HUDEP-2 (cell line): ENCODE results near the gene AQP7.
A peak's percentile ranks its signal among the peaks of the same experiment; 100 is the strongest.
"Not testable (repeated sequence)": the region's sequence is repeated elsewhere in the genome, so short reads cannot be mapped to it uniquely, and the experiment has no call there.

Source experiments
- DNase-seq, 76 experiments: peaks; one replicate each; lab custom pipeline; 2025; ENCODE audit not compliant: unreplicated experiment in 76 of 76; lab: John Stamatoyannopoulos, UW

The AQP7 gene

GRCh38 chr9:33434317-33435105 lies 32.1 kb upstream of the AQP7 start:
- no peak for DNase-seq

DNA sequence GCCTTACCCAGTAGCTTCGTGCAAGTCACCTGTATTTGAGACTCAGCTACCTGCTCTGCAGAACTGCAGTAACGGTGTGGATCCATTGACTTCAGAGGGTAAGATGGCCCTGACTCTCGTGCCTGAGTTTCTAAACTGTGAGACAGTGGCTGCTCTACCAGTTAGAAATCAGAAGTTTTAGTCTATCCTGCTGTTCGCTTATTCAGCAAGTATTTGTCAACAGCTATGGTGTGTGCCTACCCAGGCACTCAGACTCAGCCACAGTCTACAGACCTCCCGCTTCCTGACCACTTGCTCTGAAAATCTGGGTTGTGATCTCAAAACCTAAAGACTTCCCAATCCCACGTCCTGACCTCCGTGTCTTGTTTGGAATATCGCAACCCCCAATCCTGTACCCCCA lies 31.5 kb upstream of the AQP7 start:
- no peak for DNase-seq

DNA sequence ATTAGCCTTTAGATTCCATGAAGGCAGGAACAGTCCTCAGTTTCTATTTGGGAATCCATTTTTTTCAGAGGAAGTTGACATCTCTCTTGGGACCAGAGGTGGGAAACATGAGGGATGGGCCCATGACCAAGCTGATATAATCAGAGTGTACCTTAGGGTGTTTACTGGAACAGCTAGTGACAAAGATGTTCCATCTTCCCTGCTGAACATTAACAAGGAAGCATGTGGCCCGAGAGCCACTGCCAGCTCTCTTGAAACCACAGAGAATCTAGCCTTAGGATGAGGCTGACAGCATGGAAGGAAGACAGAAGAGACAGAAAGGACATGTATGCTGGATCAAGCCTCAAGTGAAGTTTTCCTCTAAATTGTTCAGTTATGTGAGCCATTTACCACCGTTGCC lies 29.1 kb upstream of the AQP7 start:
- DNase-seq = peak in 1 of 76 experiments; percentile 19

DNA sequence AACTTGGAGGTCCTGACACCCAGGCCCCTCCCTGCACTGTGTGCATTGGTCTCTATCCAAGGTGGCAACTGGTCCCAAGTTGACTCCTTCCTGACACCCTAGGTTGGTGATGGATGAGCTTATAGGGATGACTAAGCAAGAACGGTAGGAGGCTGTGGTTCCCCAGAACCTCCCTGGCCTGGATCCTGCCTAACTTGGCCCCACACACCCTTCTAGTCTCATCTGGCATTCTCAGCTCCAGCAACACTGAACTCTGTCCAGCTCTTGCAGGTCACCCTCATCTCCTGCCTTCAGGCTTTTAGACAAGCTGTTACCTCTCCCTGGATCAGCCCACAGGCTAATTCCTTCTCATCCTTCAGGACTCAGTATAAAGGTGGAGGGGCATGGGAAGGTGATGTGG lies 28.6 kb upstream of the AQP7 start:
- DNase-seq = peak in 2 of 76 experiments; percentile 11 to 12

GRCh38 chr9:33429256-33429985 lies 27.1 kb upstream of the AQP7 start:
- DNase-seq = no peak

DNA sequence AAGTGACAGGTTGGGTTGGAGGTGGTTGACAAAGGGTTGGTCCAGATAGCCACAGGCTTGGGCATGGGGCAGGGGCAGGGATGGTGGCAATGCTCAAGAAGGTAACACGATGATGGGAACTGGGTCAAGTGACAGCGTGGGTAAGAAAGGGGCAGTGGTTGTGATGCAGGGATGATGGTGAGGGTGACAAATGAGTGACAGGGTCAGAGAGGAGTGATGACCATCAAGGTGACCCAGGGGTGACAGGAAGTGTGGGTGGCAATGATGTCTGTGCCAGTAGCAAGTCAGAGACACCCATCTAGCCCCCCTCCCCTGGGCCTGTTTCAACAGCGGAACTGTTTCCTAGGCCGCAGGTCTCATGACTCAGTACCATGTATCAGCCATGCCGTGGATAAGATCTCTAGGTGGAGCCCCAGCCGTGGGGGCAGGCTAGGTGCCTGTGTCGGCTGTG lies 24.5 kb upstream of the AQP7 start:
- DNase-seq = peak in 51 of 76 experiments; percentile 13 to 80 (median 44)

DNA sequence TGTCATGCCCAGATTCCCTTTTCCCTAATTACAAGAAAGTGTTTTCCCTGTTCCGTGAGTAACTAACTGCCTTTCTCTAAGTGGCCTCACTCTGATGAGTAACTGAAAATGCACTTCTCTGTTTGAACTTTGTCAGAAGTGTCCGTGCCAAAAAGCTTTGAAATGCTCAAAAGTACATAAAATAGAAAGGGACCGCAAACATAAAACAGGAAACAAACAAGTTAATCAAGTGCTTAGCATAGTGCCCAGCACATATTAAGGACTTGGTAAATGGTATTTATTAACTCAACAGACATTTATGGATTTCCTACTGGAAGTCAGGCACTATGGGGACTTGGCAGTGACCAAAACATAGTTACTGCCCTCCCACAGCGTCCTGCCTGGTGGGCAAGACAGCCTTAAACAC lies 22.8 kb upstream of the AQP7 start:
- no peak for DNase-seq

DNA sequence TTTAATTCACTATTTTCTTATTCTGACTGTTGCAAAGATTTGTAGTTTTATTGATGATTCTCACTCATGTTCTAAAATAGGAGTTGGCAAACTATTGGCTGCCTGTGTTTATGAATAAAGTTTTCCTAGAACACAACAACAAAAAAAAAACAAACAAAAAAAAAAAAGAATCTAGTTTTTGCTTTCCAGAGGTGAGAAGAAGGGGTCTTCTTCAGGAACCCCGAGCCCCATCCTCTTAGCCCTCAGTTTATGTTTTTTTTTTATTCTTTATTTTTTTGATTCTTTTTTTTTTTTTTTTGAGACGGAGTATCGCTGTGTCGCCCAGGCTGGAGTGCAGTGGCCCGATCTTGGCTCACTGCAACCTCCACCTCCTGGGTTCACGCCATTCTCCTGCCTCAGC lies 22.1 kb upstream of the AQP7 start:
- DNase-seq = not testable (repeated sequence)

DNA sequence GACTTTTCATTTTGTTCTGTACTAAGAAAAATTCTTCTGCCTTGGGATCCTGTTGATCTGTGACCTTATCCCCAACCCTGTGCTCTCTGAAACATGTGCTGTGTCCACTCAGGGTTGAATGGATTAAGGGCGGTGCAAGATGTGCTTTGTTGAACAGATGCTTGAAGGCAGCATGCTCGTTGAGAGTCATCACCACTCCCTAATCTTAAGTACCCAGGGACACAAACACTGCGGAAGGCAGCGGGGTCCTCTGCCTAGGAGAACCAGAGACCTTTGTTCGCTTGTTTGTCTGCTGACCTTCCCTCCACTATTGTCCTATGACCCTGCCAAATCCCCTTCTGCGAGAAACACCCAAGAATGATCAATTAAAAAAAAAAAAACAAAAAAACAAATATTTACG lies 21.7 kb upstream of the AQP7 start:
- not testable (repeated sequence) for DNase-seq

- DNase-seq = no peak
These were observed 17.4 kb upstream of the AQP7 start for GRCh38 chr9:33419708-33420303.

GRCh38 chr9:33418090-33418489 lies 15.7 kb upstream of the AQP7 start:
- DNase-seq = no peak

GRCh38 chr9:33416996-33417395 lies 14.6 kb upstream of the AQP7 start:
- DNase-seq = no peak

GRCh38 chr9:33415501-33416038 lies 13.2 kb upstream of the AQP7 start:
- peak in 56 of 76 experiments; percentile 9 to 71 (median 46) for DNase-seq

DNA sequence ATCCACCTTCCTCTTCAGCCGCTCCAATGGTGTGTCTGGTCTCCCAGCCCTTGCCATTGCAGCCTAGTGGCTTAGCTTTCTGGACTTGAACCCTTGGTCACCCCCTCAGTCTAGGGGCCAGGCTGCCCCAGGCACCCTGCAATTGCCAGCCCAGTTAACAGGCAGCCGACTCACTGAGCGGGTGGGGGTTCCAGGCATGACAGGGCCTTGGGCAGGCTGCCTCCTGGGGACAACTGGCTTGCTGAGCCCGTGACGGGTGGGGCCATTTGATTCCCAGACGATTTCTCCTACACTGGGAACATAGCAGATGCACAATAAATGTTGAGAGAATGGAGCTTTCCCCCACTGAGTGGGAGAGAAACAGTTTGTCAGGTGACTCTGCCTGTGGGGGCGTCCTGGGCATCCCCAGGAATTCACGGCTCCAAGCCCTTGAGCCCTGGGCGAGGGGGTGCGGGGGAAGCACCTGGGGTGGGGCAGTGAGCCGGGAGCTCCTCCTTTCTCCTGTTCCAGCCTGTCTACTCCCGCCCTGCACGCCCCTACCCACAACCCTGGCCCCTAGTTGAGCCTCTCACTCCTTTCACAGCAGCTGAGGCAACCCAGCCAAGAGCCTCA lies 12.6 kb upstream of the AQP7 start:
- DNase-seq = peak in 6 of 76 experiments; percentile 10 to 23 (median 14)

DNA sequence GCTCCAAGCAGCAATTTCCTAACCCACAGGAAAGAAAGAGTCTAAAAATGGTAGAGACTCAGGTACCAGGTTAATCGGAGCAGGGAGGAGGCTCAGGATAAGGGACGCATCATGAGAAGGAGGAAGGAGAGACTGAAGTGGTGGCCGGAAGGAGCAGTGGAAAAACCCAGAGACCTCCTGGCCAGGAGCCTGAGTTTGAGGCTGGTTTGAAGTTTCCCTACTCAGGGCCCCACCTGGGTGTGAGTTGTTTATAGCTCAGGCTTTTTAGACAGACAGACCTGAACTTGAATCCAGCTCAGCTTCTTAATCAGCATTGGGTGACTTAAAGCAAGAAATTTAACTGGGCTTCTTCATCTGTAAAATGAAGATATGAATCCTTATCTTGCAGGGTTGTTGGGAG lies 11.9 kb upstream of the AQP7 start:
- DNase-seq = peak in 5 of 76 experiments; percentile 6 to 41 (median 31)

DNA sequence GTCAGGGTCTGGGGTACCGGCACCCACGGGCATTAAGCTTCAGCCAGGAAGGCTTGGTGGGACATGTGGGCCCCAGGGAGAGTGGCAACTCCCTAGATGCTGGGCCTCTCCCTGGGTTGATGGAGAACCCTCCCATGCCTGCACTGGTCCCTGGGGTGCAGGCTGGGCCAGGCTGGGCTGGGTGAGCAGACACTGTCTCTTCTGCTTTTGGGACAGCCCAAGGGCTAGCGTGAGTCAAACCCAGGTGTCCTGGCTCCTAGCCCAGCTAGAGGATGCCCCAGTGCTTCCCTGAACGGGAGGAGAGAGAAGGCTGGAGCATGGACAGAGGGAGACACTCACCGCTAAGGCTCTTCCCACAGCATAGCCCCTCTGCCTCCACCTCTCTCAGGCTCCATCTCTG lies 5.7 kb upstream of the AQP7 start:
- DNase-seq = peak in 1 of 76 experiments; percentile 15

DNA sequence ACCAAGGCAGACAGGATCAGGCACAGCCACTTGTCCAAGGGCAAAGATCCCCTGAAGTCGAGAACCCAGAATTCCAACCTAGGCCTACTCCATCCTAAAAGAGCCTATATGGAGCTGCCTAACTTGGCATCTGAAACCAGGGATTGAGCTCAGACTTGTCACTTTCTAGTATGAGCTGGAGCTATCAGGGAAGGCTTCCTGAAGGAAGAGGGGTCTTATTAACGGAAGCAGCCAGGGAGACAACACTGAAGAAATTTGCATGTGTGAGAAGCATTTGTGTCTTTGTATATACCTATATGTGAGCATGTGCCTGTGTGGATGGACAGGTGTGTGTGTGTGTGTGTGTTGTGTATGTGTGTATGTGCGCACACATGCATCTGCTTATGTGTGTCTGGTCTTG lies 4.7 kb upstream of the AQP7 start:
- DNase-seq = no peak

DNA sequence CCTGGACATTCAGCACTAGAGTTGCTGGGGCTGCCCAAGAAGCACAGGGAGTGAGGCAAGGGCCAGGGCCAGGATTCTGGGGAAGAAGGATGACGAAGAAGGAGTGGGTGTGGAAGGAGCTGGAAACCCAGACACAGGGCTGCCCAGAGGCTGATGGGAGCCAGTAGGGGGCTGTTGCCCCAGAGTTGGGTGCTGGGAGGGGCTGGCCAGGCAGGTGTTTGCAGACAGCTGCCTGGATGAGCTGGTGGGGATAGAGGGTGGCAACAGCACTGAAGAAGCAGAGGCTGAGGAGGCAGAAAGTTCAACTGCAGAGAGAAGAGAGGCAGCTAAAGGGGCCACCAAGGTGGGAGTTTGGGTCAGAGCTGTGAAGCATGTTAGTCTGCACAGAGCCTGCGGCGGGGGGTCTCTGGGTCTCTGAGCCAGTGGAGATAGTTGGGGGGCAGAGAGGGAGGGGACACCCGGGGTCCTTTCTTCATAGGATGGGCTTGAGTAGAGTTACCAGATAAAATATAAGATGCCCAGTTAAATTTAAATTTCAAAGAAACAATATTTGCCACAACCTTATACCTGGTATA lies 2.5 kb upstream of the AQP7 start:
- DNase-seq = no peak

- no peak for DNase-seq
These were observed 1.8 kb upstream of the AQP7 start for GRCh38 chr9:33403941-33404787.

- not testable (repeated sequence) for DNase-seq
These were observed 559 bp downstream of the AQP7 start for GRCh38 chr9:33401809-33402208.
